Ovary (tissue), 9 donors: ENCODE measurements around the gene SRRM2. TPM values are rescaled to one million over a fixed set of nuclear protein-coding genes. Genes with fewer than 3 reads are reported as not detected.

ENCODE experiments used
- DNase-seq, 5 donors: peaks; one replicate each; pipeline ENCODE4 v3.0.0-alpha.2; 2019 to 2020
- H3K27ac ChIP-seq, 2 donors: fragments of 200-600 bp; one replicate each; pipeline versions ENCODE4 v1.5.1 to v1.8.0; 2019 to 2022
- H3K27me3 ChIP-seq: fragments of 200-600 bp; one replicate; pipeline ENCODE4 v1.8.0; 2022
- H3K36me3 ChIP-seq: fragments of 200-600 bp; sonication (generic); one replicate; pipeline ENCODE4 v1.5.1; 2019
- H3K4me1 ChIP-seq: one replicate; pipeline ENCODE4 v1.8.1; 2013; ENCODE audit warnings: mild to moderate bottlenecking, moderate library complexity; ENCODE audit not compliant: insufficient read depth
- H3K4me3 ChIP-seq: fragments of 200-600 bp; sonication (generic); one replicate; pipeline ENCODE4 v1.5.1; 2017
- H3K9me3 ChIP-seq, 2 donors: fragments of 200-600 bp in 1 of 2; sonication (generic) in 1 of 2; one replicate each; pipeline versions ENCODE4 v1.5.1 to v1.8.1; 2013 to 2019; ENCODE audit warnings: mild to moderate bottlenecking in 1 of 2, moderate library complexity in 1 of 2
- EP300 ChIP-seq: sonication (generic); formaldehyde crosslinking; IDR thresholded peaks from one replicate; pipeline ENCODE4 v1.6.1; 2017; ENCODE audit warnings: antibody characterized with exemption
- POLR2A ChIP-seq: fragments of 450-650 bp; IDR thresholded peaks from one replicate; pipeline ENCODE4 v1.6.1; 2017; ENCODE audit warnings: antibody characterized with exemption, mild to moderate bottlenecking, moderate library complexity
- WGBS, 3 donors: extraction: QIAGEN DNeasy Blood & Tissue Kit in 1 of 3; methylation state at CpG; one replicate each; pipeline versions ENCODE4 v1.1.5 to v1.1.7; 2013 to 2017; 5-methylcytosine and 5-hydroxymethylcytosine counted together
- intact Hi-C, 4 donors: fragments of 100-400 bp; cut with DNase I; formaldehyde crosslinking; loops; one replicate each; pipeline versions ENCODE4 v1.11.0 to v1.15.1; 2022 to 2023
- polyA plus RNA-seq, 2 donors: library from polyadenylated mRNA; stranded (reverse); fragments of 200-250 nt in 1 of 2; fragments of 350-450 nt in 1 of 2; fragmentation: Illumina TruSeq in 1 of 2; extraction: RNeasy Lipid Tissue Mini Kit (QIAGEN cat#74804) in 1 of 2; gene quantifications; one replicate each; pipeline ENCODE4 v1.2.3, GENCODE V29; 2013 to 2014
- total RNA-seq, 7 donors: library from RNA; depleted of rRNA in 2 of 7; stranded (reverse); fragments of >200 nt in 2 of 7; fragmentation: NEBNext Ultra II Directional in 3 of 7; extraction: Animal tissue kit (Norgen Biotek cat#: 25700) in 3 of 7; gene quantifications; one replicate each; pipeline versions ENCODE4 v1.1.0 to v1.2.4, GENCODE V29; 2016 to 2023
- TF ChIP-seq, protein P1 (sequence below), 3 donors: fragments of 450-650 bp in 2 of 3; fragments of 200-600 bp in 1 of 3; IDR thresholded peaks; one replicate each; pipeline versions ENCODE4 v1.5.1 to v1.8.0; 2016 to 2022; ENCODE audit warnings: antibody characterized with exemption in 3 of 3, mild to moderate bottlenecking in 1 of 3
- donor health status: DM: no; HTN: no; CAD: no; lungs with moderate emphysema.
- donor health status: DM: no; HTN: no; CAD: no.
- donor health status: Bipolar disorder and iron deficiency.
- donor health status: DM: yes; HTN: yes; CAD: no.
- donor health status: DM: no; HTN: no; CAD: no.
- donor health status: DM: yes; HTN: yes; CAD: no.

SRRM2 gene
- total and polyA plus RNA-seq, 9 donors, result 300 to 736 (median 524) TPM

DNA sequence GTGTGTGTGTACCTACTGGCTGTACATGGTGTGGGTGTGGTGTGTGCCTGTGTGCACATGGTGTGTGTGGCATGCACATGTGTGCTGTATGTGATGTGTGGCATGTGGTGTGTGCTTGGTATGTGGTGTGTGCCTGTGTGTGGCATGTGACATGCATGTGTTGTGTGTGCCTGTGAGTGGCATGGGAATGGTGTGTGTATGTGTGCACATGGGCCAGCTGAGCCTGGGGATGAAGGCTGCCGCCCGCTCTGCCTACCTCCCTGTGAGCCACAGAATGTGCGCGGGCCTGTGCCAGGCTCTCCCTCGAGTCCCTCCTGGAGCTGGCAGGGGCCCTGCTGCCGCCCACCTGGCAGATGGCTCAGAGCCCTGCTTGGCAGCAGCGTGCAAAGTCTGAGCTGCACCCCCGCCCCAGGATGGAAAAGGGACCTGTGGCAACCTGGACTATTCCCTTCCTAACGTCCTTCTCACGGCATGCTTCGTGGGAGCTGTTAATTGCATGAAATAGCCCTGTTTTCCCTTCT lies 41.7 kb upstream of the SRRM2 start:
- Histone ChIP-seq H3K4me1 (peaks cover 1% of the 10 kb centered on the region), H3K36me3 (no peaks in the 10 kb centered on the region), H3K27me3 (no peaks in the 10 kb centered on the region), H3K27ac (no peak overlapping the region), H3K4me3 (no peak overlapping the region), H3K9me3 (no peaks in the 10 kb centered on the region)
- intact Hi-C loops, result loop anchor here in 1 of 4 donors (10.0 kb wide), 1 partner anchor 56 kb away; no protein-coding TSS in a partner anchor
- DNase-seq, result no peak
- TF ChIP-seq POLR2A (no peak), EP300 (no peak)
- TF ChIP-seq, protein P1, sequence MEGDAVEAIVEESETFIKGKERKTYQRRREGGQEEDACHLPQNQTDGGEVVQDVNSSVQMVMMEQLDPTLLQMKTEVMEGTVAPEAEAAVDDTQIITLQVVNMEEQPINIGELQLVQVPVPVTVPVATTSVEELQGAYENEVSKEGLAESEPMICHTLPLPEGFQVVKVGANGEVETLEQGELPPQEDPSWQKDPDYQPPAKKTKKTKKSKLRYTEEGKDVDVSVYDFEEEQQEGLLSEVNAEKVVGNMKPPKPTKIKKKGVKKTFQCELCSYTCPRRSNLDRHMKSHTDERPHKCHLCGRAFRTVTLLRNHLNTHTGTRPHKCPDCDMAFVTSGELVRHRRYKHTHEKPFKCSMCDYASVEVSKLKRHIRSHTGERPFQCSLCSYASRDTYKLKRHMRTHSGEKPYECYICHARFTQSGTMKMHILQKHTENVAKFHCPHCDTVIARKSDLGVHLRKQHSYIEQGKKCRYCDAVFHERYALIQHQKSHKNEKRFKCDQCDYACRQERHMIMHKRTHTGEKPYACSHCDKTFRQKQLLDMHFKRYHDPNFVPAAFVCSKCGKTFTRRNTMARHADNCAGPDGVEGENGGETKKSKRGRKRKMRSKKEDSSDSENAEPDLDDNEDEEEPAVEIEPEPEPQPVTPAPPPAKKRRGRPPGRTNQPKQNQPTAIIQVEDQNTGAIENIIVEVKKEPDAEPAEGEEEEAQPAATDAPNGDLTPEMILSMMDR (IDR thresholded peaks at IDR 0.05), result no peak
- WGBS, 3 donors, result 47 to 50% (median 48%) methylated on average over 10 to 11 of the region's 11 CpGs

- TF ChIP-seq POLR2A, result no peak
- no peak for TF ChIP-seq EP300
- TF ChIP-seq, protein P1 (IDR thresholded peaks at IDR 0.05), result no peak
These were observed 40.9 kb upstream of the SRRM2 start for GRCh38 chr16:2711370-2712062.

DNA sequence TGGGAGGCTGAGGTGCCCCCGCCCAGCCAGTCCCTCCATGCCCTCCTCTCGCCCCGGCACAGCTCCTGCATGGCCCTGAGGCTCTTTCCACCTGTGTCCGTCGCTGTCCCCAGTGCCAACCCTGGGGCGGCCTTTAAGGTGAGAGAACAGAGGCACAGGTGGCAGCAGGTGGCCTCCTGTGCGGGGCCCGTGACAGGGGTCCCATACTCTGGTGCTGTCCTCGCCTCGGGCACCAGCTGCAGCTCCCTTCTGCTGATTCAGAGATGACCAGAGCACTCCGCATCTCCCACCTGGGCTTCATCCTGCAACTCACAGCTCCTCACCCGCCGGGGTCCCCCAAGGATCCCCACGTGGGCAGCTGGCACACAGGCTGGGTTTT lies 40.4 kb upstream of the SRRM2 start:
- H3K4me1 ChIP-seq, result peaks cover 1% of the 10 kb centered on the region
- no peak for DNase-seq
- intact Hi-C loops, result loop anchor here in 1 of 4 donors (10.0 kb wide), 1 partner anchor 57 kb away; no protein-coding TSS in a partner anchor
- no peaks in the 10 kb centered on the region for H3K27me3 ChIP-seq
- H3K27ac ChIP-seq, result no peak overlapping the region
- WGBS, 3 donors, result 55 to 62% (median 58%) methylated on average over 13 to 14 of the region's 14 CpGs
- H3K9me3 ChIP-seq, result no peaks in the 10 kb centered on the region
- no peak overlapping the region for H3K4me3 ChIP-seq
- no peaks in the 10 kb centered on the region for H3K36me3 ChIP-seq
- TF ChIP-seq POLR2A, result no peak
- TF ChIP-seq, protein P1 (IDR thresholded peaks at IDR 0.05), result no peak
- TF ChIP-seq EP300, result no peak

More at GRCh38 chr16:2711370-2712062, 40.9 kb upstream of the SRRM2 start:
- no peaks in the 10 kb centered on the region for H3K36me3 ChIP-seq
- no peaks in the 10 kb centered on the region for H3K27me3 ChIP-seq
- no peak overlapping the region for H3K4me3 ChIP-seq
- no peak for DNase-seq
- peaks cover 1% of the 10 kb centered on the region for H3K4me1 ChIP-seq
- H3K9me3 ChIP-seq, result no peaks in the 10 kb centered on the region
- intact Hi-C loops, result loop anchor here in 1 of 4 donors (10.0 kb wide), 1 partner anchor 57 kb away; no protein-coding TSS in a partner anchor
- 30 to 43% (median 35%) methylated on average over 17 to 22 of the region's 22 CpGs for WGBS, 3 donors
- no peak overlapping the region for H3K27ac ChIP-seq

DNA sequence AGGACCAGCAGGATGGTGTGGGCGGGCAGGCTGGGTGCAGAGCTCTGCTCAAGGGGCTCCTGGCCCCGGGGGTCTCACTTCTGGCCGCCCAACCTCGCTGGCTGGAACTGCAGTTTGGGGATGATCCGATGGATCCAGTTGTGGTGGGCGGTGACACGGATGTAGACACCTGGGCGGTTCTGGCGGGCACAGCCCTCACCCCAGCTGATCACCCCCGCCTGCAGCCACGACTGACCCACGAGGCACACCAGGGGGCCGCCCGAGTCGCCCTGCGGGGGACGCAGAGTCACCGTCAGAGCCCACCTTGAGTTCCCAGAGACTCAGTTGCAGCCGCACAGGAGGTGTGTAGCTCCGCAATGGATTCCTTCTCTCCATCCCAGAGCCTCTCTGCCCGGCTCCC lies 39.9 kb upstream of the SRRM2 start:
- H3K9me3 ChIP-seq, result no peaks in the 10 kb centered on the region
- intact Hi-C loops, result loop anchor here in 1 of 4 donors (10.0 kb wide), 1 partner anchor 58 kb away; no protein-coding TSS in a partner anchor
- no peak for TF ChIP-seq EP300
- TF ChIP-seq, protein P1 (IDR thresholded peaks at IDR 0.05), result no peak
- no peak overlapping the region for H3K27ac ChIP-seq
- no peaks in the 10 kb centered on the region for H3K27me3 ChIP-seq
- no peaks in the 10 kb centered on the region for H3K36me3 ChIP-seq
- peaks cover 1% of the 10 kb centered on the region for H3K4me1 ChIP-seq
- DNase-seq, result no peak
- H3K4me3 ChIP-seq, result no peak overlapping the region
- WGBS, 3 donors, result 72 to 78% (median 73%) methylated on average over 21 of the region's 21 CpGs
